Peyer's patch (tissue), 4 donors: ENCODE measurements around the gene RETSAT. TPM values are rescaled to one million over a fixed set of nuclear protein-coding genes. Genes with fewer than 3 reads are reported as not detected.

ENCODE experiments used
- DNase-seq, 3 donors: peaks; one replicate each; pipeline ENCODE4 v3.0.0-alpha.2; 2017 to 2019
- H3K27ac ChIP-seq, 4 donors: fragments of 200-600 bp; sonication (generic); one replicate each; pipeline ENCODE4 v1.5.1; 2016 to 2019
- H3K27me3 ChIP-seq, 2 donors: fragments of 200-600 bp; sonication (generic); one replicate each; pipeline ENCODE4 v1.5.1; 2019
- H3K36me3 ChIP-seq, 3 donors: fragments of 200-600 bp; sonication (generic); one replicate each; pipeline ENCODE4 v1.5.1; 2016 to 2019
- H3K4me1 ChIP-seq, 4 donors: fragments of 200-600 bp; sonication (generic); one replicate each; pipeline ENCODE4 v1.5.1; 2016 to 2019
- H3K4me3 ChIP-seq, 4 donors: fragments of 200-600 bp; sonication (generic); 1 replicate in 3 of 4; 2 replicates in 1 of 4; pipeline ENCODE4 v1.5.1; 2016 to 2019; ENCODE audit warnings: mild to moderate bottlenecking in 1 of 4
- H3K9me3 ChIP-seq, 4 donors: fragments of 200-600 bp; sonication (generic); one replicate each; pipeline ENCODE4 v1.5.1; 2016 to 2019; ENCODE audit warnings: mild to moderate bottlenecking in 1 of 4
- POLR2A ChIP-seq, 2 donors: fragments of 450-650 bp; IDR thresholded peaks; one replicate each; pipeline ENCODE4 v1.5.1; 2017; ENCODE audit warnings: antibody characterized with exemption in 2 of 2, mild to moderate bottlenecking in 2 of 2, moderate library complexity in 2 of 2
- total RNA-seq, 4 donors: library from RNA; depleted of rRNA; stranded (reverse); fragments of >200 nt; gene quantifications; one replicate each; pipeline ENCODE4 v1.1.0, GENCODE V29; 2016
- TF ChIP-seq, protein P1 (sequence below), 6 experiments: fragments of 450-650 bp in 4 of 6; fragments of 200-600 bp in 2 of 6; sonication (generic) in 1 of 6; IDR thresholded peaks; one replicate each; pipeline ENCODE4 v1.5.1; 2017 to 2019; ENCODE audit warnings: antibody characterized with exemption in 6 of 6, mild to moderate bottlenecking in 3 of 6, moderate library complexity in 1 of 6

RETSAT gene
- total RNA-seq, 4 donors from 2014 or later = 47.0 to 719 (median 473) TPM

DNA sequence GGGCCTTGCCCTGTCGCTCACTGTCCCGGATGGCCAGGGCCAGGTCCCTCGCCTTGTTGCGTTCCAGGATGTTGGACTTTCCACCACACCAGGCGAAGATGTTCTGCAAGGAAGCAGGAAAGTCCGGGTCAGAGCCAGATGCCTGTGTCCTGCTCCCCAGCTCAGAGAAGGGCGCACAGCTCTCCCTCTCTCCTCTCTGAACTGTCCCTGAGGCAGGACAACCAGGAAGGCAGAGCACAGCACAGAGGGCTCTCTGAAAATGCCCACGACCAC is 44.8 kb upstream of the RETSAT start:
- TF ChIP-seq POLR2A (IDR thresholded peaks at IDR 0.05) = no peak
- TF ChIP-seq, protein P1, sequence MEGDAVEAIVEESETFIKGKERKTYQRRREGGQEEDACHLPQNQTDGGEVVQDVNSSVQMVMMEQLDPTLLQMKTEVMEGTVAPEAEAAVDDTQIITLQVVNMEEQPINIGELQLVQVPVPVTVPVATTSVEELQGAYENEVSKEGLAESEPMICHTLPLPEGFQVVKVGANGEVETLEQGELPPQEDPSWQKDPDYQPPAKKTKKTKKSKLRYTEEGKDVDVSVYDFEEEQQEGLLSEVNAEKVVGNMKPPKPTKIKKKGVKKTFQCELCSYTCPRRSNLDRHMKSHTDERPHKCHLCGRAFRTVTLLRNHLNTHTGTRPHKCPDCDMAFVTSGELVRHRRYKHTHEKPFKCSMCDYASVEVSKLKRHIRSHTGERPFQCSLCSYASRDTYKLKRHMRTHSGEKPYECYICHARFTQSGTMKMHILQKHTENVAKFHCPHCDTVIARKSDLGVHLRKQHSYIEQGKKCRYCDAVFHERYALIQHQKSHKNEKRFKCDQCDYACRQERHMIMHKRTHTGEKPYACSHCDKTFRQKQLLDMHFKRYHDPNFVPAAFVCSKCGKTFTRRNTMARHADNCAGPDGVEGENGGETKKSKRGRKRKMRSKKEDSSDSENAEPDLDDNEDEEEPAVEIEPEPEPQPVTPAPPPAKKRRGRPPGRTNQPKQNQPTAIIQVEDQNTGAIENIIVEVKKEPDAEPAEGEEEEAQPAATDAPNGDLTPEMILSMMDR (IDR thresholded peaks at IDR 0.05) = no peak

DNA sequence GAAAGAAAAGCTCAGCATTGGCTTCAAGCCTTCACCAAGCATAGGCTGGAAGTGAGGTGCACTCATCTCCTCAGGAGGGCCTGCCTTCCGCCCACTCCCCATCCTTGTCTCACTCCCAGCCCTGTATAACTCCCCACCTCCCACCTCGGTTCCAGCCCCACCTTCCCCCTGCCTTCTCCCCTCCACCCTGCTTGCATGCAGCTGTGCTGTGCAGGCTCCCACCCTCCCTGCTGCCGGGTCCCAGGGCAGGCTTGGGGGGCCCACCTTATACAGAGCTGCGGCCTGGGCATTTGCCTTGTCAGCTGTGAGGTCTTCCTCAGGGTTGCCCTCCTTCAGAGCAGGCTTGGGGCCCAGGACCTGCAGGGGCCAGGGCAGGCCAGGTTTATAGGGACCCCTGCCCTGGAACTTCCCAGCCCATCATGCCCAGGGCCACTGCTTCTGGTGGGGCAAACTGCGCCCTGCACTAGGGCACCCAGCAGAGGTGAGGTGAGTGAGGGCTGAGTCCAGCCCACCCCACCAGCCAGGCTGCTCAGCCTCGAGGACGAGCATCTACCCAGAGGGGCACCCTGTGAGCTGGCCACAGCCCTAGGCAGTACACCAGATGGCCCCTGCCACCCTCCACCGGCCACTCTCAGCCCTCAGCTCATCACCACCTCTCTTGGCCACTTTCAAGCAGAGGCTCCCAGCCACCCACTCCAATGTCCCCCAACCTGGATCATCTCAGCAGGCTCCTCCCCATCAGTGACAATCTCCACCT is 44.3 kb upstream of the RETSAT start:
- H3K36me3 ChIP-seq = peaks cover 0 to 29% (median 0%) of the 10 kb centered on the region in 3 donors
- DNase-seq = peak in 2 of 3 donors; percentile 36 to 41
- H3K4me1 ChIP-seq = no peaks in the 10 kb centered on the region
- no peak overlapping the region for H3K27ac ChIP-seq
- H3K9me3 ChIP-seq = no peaks in the 10 kb centered on the region
- TF ChIP-seq, protein P1 (IDR thresholded peaks at IDR 0.05) = no peak
- no peak for TF ChIP-seq POLR2A (IDR thresholded peaks at IDR 0.05)
- no peak overlapping the region for H3K4me3 ChIP-seq
- H3K27me3 ChIP-seq = no peaks in the 10 kb centered on the region

More for the DNA sequence above, 44.8 kb upstream of the RETSAT start:
- H3K27ac ChIP-seq = no peak overlapping the region
- no peak overlapping the region for H3K4me3 ChIP-seq
- DNase-seq = peak in 1 of 3 donors; percentile 5
- H3K27me3 ChIP-seq = no peaks in the 10 kb centered on the region
- H3K9me3 ChIP-seq = no peaks in the 10 kb centered on the region
- peaks cover 0 to 29% (median 0%) of the 10 kb centered on the region in 3 donors for H3K36me3 ChIP-seq
- H3K4me1 ChIP-seq = no peaks in the 10 kb centered on the region

DNA sequence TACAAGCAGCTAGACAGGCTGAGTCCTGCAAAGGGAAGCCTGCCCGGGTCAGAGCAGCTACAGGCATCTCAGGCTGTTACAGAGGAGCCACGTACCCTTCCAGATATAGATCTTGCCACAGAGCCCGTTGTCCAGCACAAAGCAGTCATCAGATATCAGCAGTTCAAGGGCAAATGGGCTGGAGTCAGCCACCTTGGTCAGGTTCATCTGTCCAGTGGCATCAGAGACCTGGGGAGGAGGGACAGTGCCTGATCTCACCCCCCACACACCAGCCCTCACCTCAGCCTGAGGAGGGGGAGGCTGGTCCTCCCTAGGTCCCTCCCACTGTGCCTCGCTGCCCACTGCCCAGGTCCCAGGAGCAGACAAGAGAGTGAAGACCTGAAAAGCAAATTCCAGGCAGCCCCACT is 43.6 kb upstream of the RETSAT start:
- Histone ChIP-seq H3K27me3 (no peaks in the 10 kb centered on the region), H3K4me1 (no peaks in the 10 kb centered on the region), H3K4me3 (no peak overlapping the region), H3K27ac (no peak overlapping the region), H3K9me3 (no peaks in the 10 kb centered on the region), H3K36me3 (peaks cover 0 to 29% (median 0%) of the 10 kb centered on the region in 3 donors)
- peak in 2 of 3 donors; percentile 25 to 34 for DNase-seq
- no peak for TF ChIP-seq POLR2A (IDR thresholded peaks at IDR 0.05)
- TF ChIP-seq, protein P1 (IDR thresholded peaks at IDR 0.05) = no peak

DNA sequence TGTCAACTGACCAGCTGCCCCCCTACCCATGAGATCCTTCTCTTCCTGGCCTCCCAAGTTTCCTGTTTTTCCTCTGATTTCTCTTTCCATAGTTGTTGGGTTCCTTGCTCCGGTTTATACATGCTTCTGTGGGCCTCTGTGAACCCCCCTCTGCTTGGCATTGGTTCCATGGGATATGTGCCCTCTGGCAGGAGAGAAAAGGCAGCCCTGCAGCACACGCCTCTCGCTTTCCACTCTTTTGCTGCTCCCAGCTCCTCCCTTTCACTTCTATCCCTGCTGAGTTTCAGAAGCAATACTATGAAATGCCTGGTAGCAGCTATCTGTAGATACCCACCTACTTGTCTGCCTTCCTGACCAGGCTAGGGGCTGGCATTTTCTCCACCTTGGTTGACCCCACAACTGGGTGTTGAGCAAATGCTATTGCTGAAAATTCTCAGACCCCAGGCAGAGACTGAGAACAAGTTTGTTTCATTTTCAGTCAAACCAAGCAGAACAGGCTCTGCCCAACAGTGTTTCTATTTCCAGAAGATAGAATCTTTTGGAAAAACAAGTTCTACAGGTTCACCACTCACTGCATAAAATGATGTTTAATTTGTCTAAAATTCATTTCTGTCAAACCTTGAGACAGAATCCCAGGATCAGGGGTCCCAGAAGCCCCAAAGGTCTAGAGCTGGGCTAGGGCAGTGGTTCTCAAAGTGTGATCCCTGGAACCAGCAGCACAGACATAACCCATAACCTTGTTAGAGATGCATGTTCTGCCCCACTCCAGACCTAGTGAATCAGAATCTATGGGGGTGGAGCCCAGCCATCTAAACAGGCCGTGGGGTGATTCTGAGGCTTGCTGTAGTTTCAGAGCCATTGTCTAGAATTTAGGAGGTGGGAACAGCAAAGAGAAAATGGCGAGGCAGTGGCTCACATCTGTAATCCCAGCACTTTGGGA is 42.5 kb upstream of the RETSAT start:
- Histone ChIP-seq H3K27me3 (no peaks in the 10 kb centered on the region), H3K27ac (peak overlapping the region in 1 of 4 donors; percentile 26), H3K4me1 (no peaks in the 10 kb centered on the region), H3K36me3 (peaks cover 0 to 29% (median 0%) of the 10 kb centered on the region in 3 donors), H3K9me3 (no peaks in the 10 kb centered on the region), H3K4me3 (no peak overlapping the region)
- peak in 2 of 3 donors; percentile 6 to 15 for DNase-seq
- TF ChIP-seq, protein P1 (IDR thresholded peaks at IDR 0.05) = no peak
- no peak for TF ChIP-seq POLR2A (IDR thresholded peaks at IDR 0.05)

DNA sequence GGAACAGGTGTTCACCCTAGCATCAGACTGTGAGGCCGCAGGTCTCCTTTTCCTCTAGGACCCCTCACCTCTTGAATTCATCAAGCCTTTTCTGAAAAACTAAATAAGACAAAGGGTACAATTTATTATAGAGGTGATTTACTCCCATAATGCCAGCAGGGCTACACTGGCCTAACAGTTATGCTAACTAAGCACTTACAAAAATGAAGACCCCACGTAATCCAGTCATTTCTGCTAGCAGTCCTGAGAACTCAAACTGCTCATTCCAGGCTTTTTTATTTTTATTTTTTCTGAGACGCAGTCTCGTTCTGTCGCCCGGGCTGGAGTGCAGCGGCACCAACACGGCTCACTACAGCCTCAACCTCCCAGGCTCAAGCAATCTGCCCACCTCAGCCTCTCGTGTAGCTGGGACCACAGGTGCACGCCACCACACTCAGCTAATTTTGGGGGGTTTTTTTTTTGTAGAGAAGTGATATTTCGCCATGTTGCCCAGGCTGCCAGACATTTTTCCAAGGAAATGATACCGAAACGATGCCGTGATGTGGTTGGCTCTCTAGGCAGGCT is 41.7 kb upstream of the RETSAT start:
- H3K4me1 ChIP-seq = no peaks in the 10 kb centered on the region
- no peaks in the 10 kb centered on the region for H3K27me3 ChIP-seq
- H3K4me3 ChIP-seq = no peak overlapping the region
- TF ChIP-seq, protein P1 (IDR thresholded peaks at IDR 0.05) = no peak
- TF ChIP-seq POLR2A (IDR thresholded peaks at IDR 0.05) = no peak
- H3K27ac ChIP-seq = peak overlapping the region in 1 of 4 donors; percentile 26
- H3K9me3 ChIP-seq = no peaks in the 10 kb centered on the region
- DNase-seq = peak in 1 of 3 donors; percentile 17
- peaks cover 0 to 22% (median 0%) of the 10 kb centered on the region in 3 donors for H3K36me3 ChIP-seq
